ENCODE results near the gene PHETA2.

- TF ChIP-seq CTCF (IDR thresholded peaks at IDR 0.05), result no peak
- TF ChIP-seq POLR2A (IDR thresholded peaks at IDR 0.05; ENCODE audit: low read depth), result no peak
Measured at GRCh38 chr22:42025421-42025820, 48.6 kb upstream of the PHETA2 start.

All from esophagus muscularis mucosa (tissue), 3 donors.